Measurements from ENCODE around the gene PSMD2.

DNA sequence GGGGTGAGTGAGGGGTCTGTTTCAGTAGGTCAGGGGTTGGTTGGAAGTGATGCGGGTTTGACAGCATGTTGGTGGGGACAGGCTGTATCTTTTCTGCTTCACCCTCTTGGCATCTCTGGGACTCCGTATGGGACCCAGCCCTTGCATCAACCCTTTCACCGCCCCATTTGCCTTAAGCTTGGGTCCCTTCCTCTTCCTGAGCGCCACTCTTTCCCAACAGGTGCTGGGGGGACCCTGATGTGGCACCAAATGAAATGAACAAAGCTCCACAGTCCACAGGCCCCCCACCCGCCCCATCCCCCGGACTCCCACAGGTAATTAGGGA, 16.5 kb downstream of the PSMD2 start:
- TF ChIP-seq, protein P1, sequence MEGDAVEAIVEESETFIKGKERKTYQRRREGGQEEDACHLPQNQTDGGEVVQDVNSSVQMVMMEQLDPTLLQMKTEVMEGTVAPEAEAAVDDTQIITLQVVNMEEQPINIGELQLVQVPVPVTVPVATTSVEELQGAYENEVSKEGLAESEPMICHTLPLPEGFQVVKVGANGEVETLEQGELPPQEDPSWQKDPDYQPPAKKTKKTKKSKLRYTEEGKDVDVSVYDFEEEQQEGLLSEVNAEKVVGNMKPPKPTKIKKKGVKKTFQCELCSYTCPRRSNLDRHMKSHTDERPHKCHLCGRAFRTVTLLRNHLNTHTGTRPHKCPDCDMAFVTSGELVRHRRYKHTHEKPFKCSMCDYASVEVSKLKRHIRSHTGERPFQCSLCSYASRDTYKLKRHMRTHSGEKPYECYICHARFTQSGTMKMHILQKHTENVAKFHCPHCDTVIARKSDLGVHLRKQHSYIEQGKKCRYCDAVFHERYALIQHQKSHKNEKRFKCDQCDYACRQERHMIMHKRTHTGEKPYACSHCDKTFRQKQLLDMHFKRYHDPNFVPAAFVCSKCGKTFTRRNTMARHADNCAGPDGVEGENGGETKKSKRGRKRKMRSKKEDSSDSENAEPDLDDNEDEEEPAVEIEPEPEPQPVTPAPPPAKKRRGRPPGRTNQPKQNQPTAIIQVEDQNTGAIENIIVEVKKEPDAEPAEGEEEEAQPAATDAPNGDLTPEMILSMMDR (IDR thresholded peaks at IDR 0.05; ENCODE audit: insufficient read depth, low read length, poor library complexity, severe bottlenecking) = no peak
- TF ChIP-seq EZH2phosphoT487 (conservative IDR thresholded peaks at IDR 0.05; ENCODE audit: low read length) = no peak
